Naive thymus-derived CD4-positive, alpha-beta T cell (primary cell): ENCODE measurements around the gene OSBPL9. TPM values are rescaled to one million over a fixed set of nuclear protein-coding genes. Genes with fewer than 3 reads are reported as not detected.

Source experiments
- ATAC-seq: fragments of 150-1000 bp; cut with Tn5 transposase; 2 replicates; pipeline ENCODE4 v1.10.0; 2021; ENCODE audit warnings: mild to moderate bottlenecking, moderate library complexity
- CTCF ChIA-PET: fragments of 350-600 bp; sonication (Branson Sonifier 250); formaldehyde crosslinking; loops from one replicate; lab custom pipeline; 2021; ENCODE audit warnings: antibody characterized with exemption; lab: Charles Lee
- POLR2A ChIA-PET: fragments of 350-600 bp; sonication (Branson Sonifier 250); formaldehyde crosslinking; loops from one replicate; lab custom pipeline; 2021; ENCODE audit warnings: antibody characterized with exemption, inconsistent platforms; lab: Charles Lee
- DNase-seq, 9 donors: peaks; one replicate each; pipeline versions ENCODE4 v3.0.0 to v3.0.0-alpha.2; 2020 to 2022; ENCODE audit warnings: mixed read lengths in 1 of 9
- H3K27ac ChIP-seq: one replicate; pipeline ENCODE4 v1.7.0; 2013; ENCODE audit warnings: mild to moderate bottlenecking, low read depth, low read length, moderate library complexity
- H3K27me3 ChIP-seq, 2 donors: one replicate each; pipeline ENCODE4 v1.7.0; 2013; ENCODE audit warnings: low read length in 2 of 2, mild to moderate bottlenecking in 2 of 2, moderate library complexity in 2 of 2; ENCODE audit not compliant: control insufficient read depth in 2 of 2, insufficient read depth in 2 of 2
- H3K36me3 ChIP-seq, 3 experiments: 1 replicate in 2 of 3; 2 replicates in 1 of 3; pipeline ENCODE4 v1.7.0; 2013; ENCODE audit warnings: low read length in 3 of 3, mild to moderate bottlenecking in 3 of 3, moderate library complexity in 1 of 3; ENCODE audit not compliant: insufficient read depth in 3 of 3, control insufficient read depth in 2 of 3
- H3K4me1 ChIP-seq, 2 donors: one replicate each; pipeline ENCODE4 v1.7.0; 2013; ENCODE audit warnings: low read length in 2 of 2, mild to moderate bottlenecking in 2 of 2, moderate library complexity in 1 of 2; ENCODE audit not compliant: control insufficient read depth in 2 of 2, insufficient read depth in 2 of 2
- H3K4me3 ChIP-seq: 2 replicates; pipeline ENCODE4 v1.7.0; 2013; ENCODE audit warnings: mild to moderate bottlenecking, low read length
- H3K9me3 ChIP-seq, 3 experiments: 1 replicate in 2 of 3; 2 replicates in 1 of 3; pipeline ENCODE4 v1.7.0; 2013; ENCODE audit warnings: low read length in 3 of 3; ENCODE audit not compliant: control insufficient read depth in 2 of 3
- H3K27ac Mint-ChIP-seq, 9 donors: one replicate each; pipeline ENCODE4 v1.8.0; 2020 to 2022; ENCODE audit warnings: mixed read lengths in 9 of 9, mild to moderate bottlenecking in 8 of 9, moderate library complexity in 5 of 9, inconsistent platforms in 2 of 9
- H3K27me3 Mint-ChIP-seq, 5 donors: one replicate each; pipeline ENCODE4 v1.8.0; 2021 to 2022; ENCODE audit warnings: mixed read lengths in 5 of 5, mild to moderate bottlenecking in 1 of 5
- H3K36me3 Mint-ChIP-seq, 5 donors: one replicate each; pipeline ENCODE4 v1.8.0; 2020 to 2022; ENCODE audit warnings: mixed read lengths in 5 of 5, mild to moderate bottlenecking in 3 of 5, inconsistent platforms in 1 of 5
- H3K4me1 Mint-ChIP-seq, 7 donors: one replicate each; pipeline ENCODE4 v1.8.0; 2020 to 2022; ENCODE audit warnings: mixed read lengths in 7 of 7, mild to moderate bottlenecking in 3 of 7, inconsistent platforms in 1 of 7
- H3K4me3 Mint-ChIP-seq, 10 donors: one replicate each; pipeline ENCODE4 v1.8.0; 2020 to 2022; ENCODE audit warnings: mild to moderate bottlenecking in 10 of 10, mixed read lengths in 10 of 10, moderate library complexity in 6 of 10, inconsistent platforms in 2 of 10
- H3K9me3 Mint-ChIP-seq, 11 donors: one replicate each; pipeline ENCODE4 v1.8.0; 2020 to 2022; ENCODE audit warnings: mixed read lengths in 11 of 11, mild to moderate bottlenecking in 4 of 11, inconsistent platforms in 1 of 11, moderate library complexity in 1 of 11
- intact Hi-C, 2 donors: fragments of 100-400 bp; cut with micrococcal nuclease; formaldehyde crosslinking; loops; one replicate each; pipeline ENCODE4 v1.15.1; 2023
- polyA plus RNA-seq, 2 donors: library from polyadenylated mRNA; unstranded; fragments of 300-500 nt; fragmentation: Illumina TruSeq; gene quantifications; one replicate each; pipeline ENCODE4 v1.2.3, GENCODE V29; 2021
- total RNA-seq, 6 experiments: library from RNA in 5 of 6; stranded (reverse) in 5 of 6; gene quantifications; 1 replicate in 5 of 6; 2 replicates in 1 of 6; pipeline ENCODE4 v1.2.3 and lab custom pipeline; 2021 to 2026

Gene OSBPL9
- total and polyA plus RNA-seq, 7 experiments from 2014 or later, result 44.5 to 63.2 (median 46.6) TPM

DNA sequence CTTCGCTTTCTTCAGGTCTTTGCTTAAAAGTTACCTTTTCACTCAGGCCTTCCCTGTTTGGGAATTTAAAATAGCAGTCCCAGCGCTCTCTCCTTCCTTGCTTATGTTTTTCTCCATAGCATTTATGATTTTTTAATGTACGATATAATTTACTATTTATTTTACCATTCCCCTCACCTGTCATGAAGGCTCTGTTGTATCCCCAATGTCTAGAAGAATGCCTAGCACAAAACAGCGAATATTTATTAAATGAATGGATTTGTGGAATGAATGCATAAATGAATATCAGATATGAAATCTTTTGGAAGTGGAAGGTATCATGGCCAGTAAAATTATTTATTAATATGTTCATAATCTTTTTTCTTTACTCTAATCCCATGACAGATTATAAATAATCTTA, 402 bp upstream of the OSBPL9 start:
- Mint-ChIP-seq H3K9me3 (no peaks in the 10 kb centered on the region), H3K36me3 (peaks cover 0 to 11% (median 0%) of the 10 kb centered on the region in 5 donors), H3K27ac (peak overlapping the region in 5 of 9 donors; percentile 56 to 99 (median 94)), H3K4me3 (peak overlapping the region in 9 of 10 donors; percentile 58 to 100 (median 99)), H3K4me1 (peaks cover 18 to 54% (median 42%) of the 10 kb centered on the region in 7 donors), H3K27me3 (peaks cover 0 to 8% (median 4%) of the 10 kb centered on the region in 5 donors)
- H3K27ac ChIP-seq, result no peak overlapping the region
- H3K4me3 ChIP-seq, result peak overlapping the region; percentile 31
- ChIA-PET CTCF (no interaction called here), POLR2A (no interaction called here)
- intact Hi-C loops, result loop anchor here (2.0 to 5.0 kb wide), 7 partner anchors 48 to 786 kb away; partner anchors contain the start of genes RNF11 (in 2 of the 2), CC2D1B (in 1 of the 2), KTI12 (in 1 of the 2) and NRDC (in 1 of the 2)
- H3K27me3 ChIP-seq, result no peaks in the 10 kb centered on the region
- no peak for ATAC-seq
- no peaks in the 10 kb centered on the region for H3K9me3 ChIP-seq
- peaks cover 0 to 3% (median 0%) of the 10 kb centered on the region in 3 experiments for H3K36me3 ChIP-seq
- H3K4me1 ChIP-seq, result peaks cover 6 to 15% of the 10 kb centered on the region in 2 donors
- no peak for DNase-seq

DNA sequence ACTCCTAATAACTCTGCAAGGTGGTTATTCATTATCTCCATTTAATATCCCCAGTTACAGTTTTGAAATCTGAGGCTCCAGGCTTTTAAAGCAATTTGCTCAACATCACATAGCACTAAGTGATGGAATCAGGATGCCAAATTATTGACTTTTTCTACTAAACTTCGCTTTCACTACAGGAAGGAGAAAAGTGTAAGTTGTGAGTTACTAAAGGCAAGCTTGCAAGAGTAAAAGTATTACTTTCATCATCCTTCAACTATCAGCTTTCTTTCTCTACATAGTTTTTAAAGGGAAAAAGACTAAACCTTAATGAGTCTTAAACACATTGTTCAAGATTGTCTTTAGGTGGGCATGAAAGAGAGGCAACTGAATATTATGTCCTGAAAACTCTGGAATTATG, 1.8 kb downstream of the OSBPL9 start:
- H3K27me3 Mint-ChIP-seq, result no peaks in the 10 kb centered on the region
- POLR2A ChIA-PET, result no interaction called here
- DNase-seq (no peak), ATAC-seq (no peak)
- peak overlapping the region in 6 of 10 donors; percentile 14 to 99 (median 98) for H3K4me3 Mint-ChIP-seq
- H3K9me3 Mint-ChIP-seq, result no peaks in the 10 kb centered on the region
- peaks cover 29 to 70% (median 58%) of the 10 kb centered on the region in 7 donors for H3K4me1 Mint-ChIP-seq
- no peaks in the 10 kb centered on the region for H3K9me3 ChIP-seq
- no peak overlapping the region for H3K27ac ChIP-seq
- H3K27me3 ChIP-seq, result no peaks in the 10 kb centered on the region
- CTCF ChIA-PET, result interaction anchor here (0.9 kb wide), 1 partner anchor 13 kb away, joined by 4 read pairs; no protein-coding TSS in a partner anchor
- H3K4me3 ChIP-seq, result no peak overlapping the region
- peaks cover 0 to 11% (median 0%) of the 10 kb centered on the region in 5 donors for H3K36me3 Mint-ChIP-seq
- no peak overlapping the region for H3K27ac Mint-ChIP-seq
- intact Hi-C loops, result loop anchor here (5.0 kb wide), 4 partner anchors 381 to 784 kb away; partner anchors contain the start of genes CC2D1B (in 1 of the 2), KTI12 (in 1 of the 2), ORC1 (in 1 of the 2) and PRPF38A (in 1 of the 2)
- H3K36me3 ChIP-seq, result peaks cover 0 to 3% (median 0%) of the 10 kb centered on the region in 3 experiments
- peaks cover 6 to 15% of the 10 kb centered on the region in 2 donors for H3K4me1 ChIP-seq

DNA sequence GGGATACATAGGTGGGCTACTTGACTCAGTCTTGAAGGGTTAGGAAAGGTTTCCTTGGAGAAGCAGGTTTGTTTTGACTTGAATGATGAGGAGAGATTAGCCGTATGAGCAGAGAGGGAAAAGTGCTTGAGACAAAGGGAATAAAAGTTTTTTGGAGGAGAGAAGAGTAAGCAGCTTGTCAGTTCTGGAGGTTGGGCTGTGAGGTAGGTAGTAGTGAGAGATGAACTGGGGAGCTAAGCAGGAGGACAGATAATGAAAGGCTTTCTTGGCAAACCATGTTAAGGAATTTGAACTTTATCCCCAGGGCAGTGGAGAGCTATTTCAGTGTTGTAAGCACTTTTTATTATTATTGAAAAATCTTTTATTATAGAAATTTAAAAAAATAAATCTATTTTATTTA, 3.6 kb downstream of the OSBPL9 start:
- Histone ChIP-seq H3K27me3 (no peaks in the 10 kb centered on the region), H3K36me3 (peaks cover 0 to 3% (median 0%) of the 10 kb centered on the region in 3 experiments), H3K4me3 (no peak overlapping the region), H3K4me1 (peaks cover 6 to 15% of the 10 kb centered on the region in 2 donors), H3K9me3 (no peaks in the 10 kb centered on the region), H3K27ac (no peak overlapping the region)
- intact Hi-C loops, result loop anchor here in 1 of 2 donors (10.0 kb wide), 1 partner anchor 384 kb away; no protein-coding TSS in a partner anchor
- CTCF ChIA-PET, result interaction anchor here (1.5 kb wide), 1 partner anchor 148 kb away, joined by 5 read pairs; no protein-coding TSS in a partner anchor
- POLR2A ChIA-PET, result interaction anchor here (0.7 kb wide), 1 partner anchor 112 kb away, joined by 3 read pairs; no protein-coding TSS in a partner anchor
- no peak for DNase-seq
- Mint-ChIP-seq H3K27me3 (no peaks in the 10 kb centered on the region), H3K27ac (no peak overlapping the region), H3K4me3 (peak overlapping the region in 2 of 10 donors; percentile 3 to 33), H3K36me3 (peaks cover 0 to 15% (median 0%) of the 10 kb centered on the region in 5 donors), H3K9me3 (no peaks in the 10 kb centered on the region), H3K4me1 (peaks cover 30 to 73% (median 65%) of the 10 kb centered on the region in 7 donors)
- ATAC-seq, result no peak

DNA sequence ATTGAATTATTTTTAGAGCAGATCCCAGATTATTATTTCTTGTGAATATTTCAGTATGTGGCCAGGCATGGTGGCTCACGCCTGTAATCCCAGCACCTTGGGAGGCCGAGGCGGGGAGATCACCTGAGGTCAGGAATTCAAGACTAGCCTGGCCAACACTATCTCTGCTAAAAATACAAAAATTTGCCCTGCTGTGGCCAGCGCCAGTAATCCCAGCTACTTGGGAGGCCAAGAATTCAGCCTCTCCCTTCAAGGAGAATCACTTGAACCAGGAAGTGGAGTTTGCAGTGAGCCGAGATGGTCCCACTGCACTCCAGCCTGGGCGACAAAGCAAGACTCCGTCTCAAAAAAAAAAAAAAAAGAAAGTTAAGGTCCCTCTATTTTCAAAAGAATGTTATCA, 4.3 kb downstream of the OSBPL9 start:
- H3K4me1 ChIP-seq, result peaks cover 5 to 15% of the 10 kb centered on the region in 2 donors
- Mint-ChIP-seq H3K27ac (no peak overlapping the region), H3K9me3 (no peaks in the 10 kb centered on the region), H3K4me3 (no peak overlapping the region), H3K36me3 (peaks cover 0 to 18% (median 0%) of the 10 kb centered on the region in 5 donors), H3K4me1 (peaks cover 30 to 74% (median 63%) of the 10 kb centered on the region in 7 donors), H3K27me3 (no peaks in the 10 kb centered on the region)
- no peak for DNase-seq
- CTCF ChIA-PET, result interaction anchor here (0.5 to 1.5 kb wide), 4 partner anchors 11 to 200 kb away, joined by 3 to 6 read pairs (median 4); no protein-coding TSS in a partner anchor
- peaks cover 0 to 3% (median 0%) of the 10 kb centered on the region in 3 experiments for H3K36me3 ChIP-seq
- intact Hi-C loops, result loop anchor here in 1 of 2 donors (10.0 kb wide), 1 partner anchor 384 kb away; no protein-coding TSS in a partner anchor
- POLR2A ChIA-PET, result interaction anchor here (0.6 to 0.7 kb wide), 2 partner anchors 111 to 117 kb away, joined by 3 read pairs; no protein-coding TSS in a partner anchor
- no peaks in the 10 kb centered on the region for H3K27me3 ChIP-seq
- no peaks in the 10 kb centered on the region for H3K9me3 ChIP-seq
- H3K4me3 ChIP-seq, result no peak overlapping the region
- H3K27ac ChIP-seq, result no peak overlapping the region
- ATAC-seq, result no peak

DNA sequence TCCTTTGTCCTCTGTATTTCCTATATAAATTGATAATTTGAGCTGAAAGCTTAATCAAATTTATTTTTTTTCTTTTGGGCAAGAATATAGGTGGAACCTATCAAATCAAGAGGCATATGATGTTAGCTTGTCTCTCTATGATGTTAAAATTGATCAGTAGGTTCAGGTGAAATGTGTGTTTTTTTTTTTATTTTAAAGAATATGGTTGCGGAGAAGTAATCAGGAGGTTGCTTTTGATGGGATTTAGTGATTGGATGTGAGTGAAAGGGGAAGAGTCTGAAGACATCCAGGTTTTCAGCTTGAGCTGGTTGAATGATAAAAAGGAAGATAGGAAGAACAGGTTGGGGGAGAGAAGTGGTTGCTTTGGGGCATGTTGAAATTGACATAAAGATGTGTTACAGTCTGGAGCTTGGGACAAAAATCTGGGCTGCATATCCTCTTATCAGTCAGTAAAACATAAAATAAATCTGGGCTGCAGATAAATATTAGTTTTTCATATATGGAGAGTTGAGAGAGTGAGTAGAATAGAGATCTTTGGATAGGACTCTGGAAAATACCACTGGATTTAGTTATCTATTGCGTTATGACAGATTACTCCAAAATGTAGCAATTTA, 5.1 kb downstream of the OSBPL9 start:
- Histone ChIP-seq H3K4me3 (no peak overlapping the region), H3K27me3 (no peaks in the 10 kb centered on the region), H3K4me1 (peaks cover 0 to 10% of the 10 kb centered on the region in 2 donors), H3K27ac (no peak overlapping the region), H3K36me3 (peaks cover 0 to 3% (median 0%) of the 10 kb centered on the region in 3 experiments), H3K9me3 (no peaks in the 10 kb centered on the region)
- intact Hi-C loops, result loop anchor here in 1 of 2 donors (10.0 kb wide), 1 partner anchor 383 kb away; no protein-coding TSS in a partner anchor
- Mint-ChIP-seq H3K27ac (peak overlapping the region in 2 of 9 donors; percentile 4 to 43), H3K9me3 (no peaks in the 10 kb centered on the region), H3K4me3 (no peak overlapping the region), H3K4me1 (peaks cover 28 to 72% (median 62%) of the 10 kb centered on the region in 7 donors), H3K27me3 (no peaks in the 10 kb centered on the region), H3K36me3 (peaks cover 0 to 21% (median 0%) of the 10 kb centered on the region in 5 donors)
- ChIA-PET POLR2A (interaction anchor here (0.6 kb wide), 1 partner anchor 116 kb away, joined by 3 read pairs; no protein-coding TSS in a partner anchor), CTCF (interaction anchor here (0.5 to 0.7 kb wide), 3 partner anchors 10 to 200 kb away, joined by 3 to 6 read pairs (median 3); no protein-coding TSS in a partner anchor)
- no peak for ATAC-seq
- DNase-seq, result no peak

DNA sequence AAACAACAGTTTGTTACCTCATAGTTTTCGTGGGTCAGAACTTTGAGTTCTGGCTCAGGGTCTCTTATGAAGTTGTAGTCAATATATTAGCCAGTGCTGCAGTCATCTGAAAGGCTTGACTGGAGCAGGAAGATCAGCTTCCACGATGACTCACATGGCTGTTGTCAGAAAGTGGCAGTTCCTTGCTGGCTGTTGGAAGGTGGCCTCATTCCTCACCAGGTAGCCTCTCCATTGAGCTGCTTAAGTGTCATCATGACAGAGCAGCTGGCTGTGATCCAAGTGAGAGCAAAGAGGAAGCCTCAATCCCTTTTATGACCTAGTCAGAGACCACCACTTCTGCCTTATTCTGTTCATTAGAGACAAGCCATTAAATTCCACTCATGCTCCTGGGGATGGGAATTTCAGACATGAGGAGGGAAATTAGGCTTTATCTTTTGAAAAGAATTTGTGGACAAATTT, 5.6 kb downstream of the OSBPL9 start:
- Histone ChIP-seq H3K4me3 (no peak overlapping the region), H3K36me3 (no peaks in the 10 kb centered on the region), H3K9me3 (no peaks in the 10 kb centered on the region), H3K27ac (no peak overlapping the region), H3K27me3 (no peaks in the 10 kb centered on the region), H3K4me1 (peaks cover 0 to 9% of the 10 kb centered on the region in 2 donors)
- CTCF ChIA-PET, result no interaction called here
- ATAC-seq, result peak; percentile 50
- Mint-ChIP-seq H3K27ac (no peak overlapping the region), H3K9me3 (no peaks in the 10 kb centered on the region), H3K4me1 (peaks cover 30 to 70% (median 63%) of the 10 kb centered on the region in 7 donors), H3K27me3 (no peaks in the 10 kb centered on the region), H3K4me3 (no peak overlapping the region), H3K36me3 (peaks cover 0 to 19% (median 0%) of the 10 kb centered on the region in 5 donors)
- no peak for DNase-seq
- intact Hi-C loops, result loop anchor here in 1 of 2 donors (10.0 kb wide), 1 partner anchor 382 kb away; no protein-coding TSS in a partner anchor
- POLR2A ChIA-PET, result no interaction called here
